Measurements from ENCODE around the gene SPATS2L.
A peak's percentile ranks its signal among the peaks of the same experiment; 100 is the strongest.

SPATS2L gene

GRCh38 chr2:200306196-200306930, at the start of gene SPATS2L:
Gene SPATS2L, plus strand, starts transcription at chr2:200306693. Its CDS starts 82,552 bp downstream, at chr2:200389245.
- DNase-seq: peak; percentile 65

GRCh38 chr2:200257570-200257969, 48.9 kb upstream of the SPATS2L start:
- DNase-seq: no peak

DNA sequence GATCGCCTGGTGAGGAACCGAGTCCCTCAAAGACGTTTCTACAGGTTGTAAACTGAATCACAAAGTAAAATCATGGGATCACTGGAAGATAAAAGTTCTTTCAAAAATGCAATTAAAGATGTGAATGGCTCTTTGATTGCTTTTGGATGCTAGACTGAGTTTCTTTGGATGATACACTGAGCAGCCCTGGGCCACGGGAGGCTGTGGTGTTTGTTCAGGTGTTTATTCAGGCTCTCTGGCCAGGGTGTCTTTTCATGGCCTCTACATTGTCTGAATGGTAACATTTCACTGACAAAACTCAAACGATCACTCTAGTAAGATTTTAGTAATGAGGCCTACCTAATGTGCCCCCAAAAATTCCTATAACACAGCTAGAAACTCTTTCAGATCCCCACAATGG, 48.4 kb upstream of the SPATS2L start:
- DNase-seq: no peak

DNA sequence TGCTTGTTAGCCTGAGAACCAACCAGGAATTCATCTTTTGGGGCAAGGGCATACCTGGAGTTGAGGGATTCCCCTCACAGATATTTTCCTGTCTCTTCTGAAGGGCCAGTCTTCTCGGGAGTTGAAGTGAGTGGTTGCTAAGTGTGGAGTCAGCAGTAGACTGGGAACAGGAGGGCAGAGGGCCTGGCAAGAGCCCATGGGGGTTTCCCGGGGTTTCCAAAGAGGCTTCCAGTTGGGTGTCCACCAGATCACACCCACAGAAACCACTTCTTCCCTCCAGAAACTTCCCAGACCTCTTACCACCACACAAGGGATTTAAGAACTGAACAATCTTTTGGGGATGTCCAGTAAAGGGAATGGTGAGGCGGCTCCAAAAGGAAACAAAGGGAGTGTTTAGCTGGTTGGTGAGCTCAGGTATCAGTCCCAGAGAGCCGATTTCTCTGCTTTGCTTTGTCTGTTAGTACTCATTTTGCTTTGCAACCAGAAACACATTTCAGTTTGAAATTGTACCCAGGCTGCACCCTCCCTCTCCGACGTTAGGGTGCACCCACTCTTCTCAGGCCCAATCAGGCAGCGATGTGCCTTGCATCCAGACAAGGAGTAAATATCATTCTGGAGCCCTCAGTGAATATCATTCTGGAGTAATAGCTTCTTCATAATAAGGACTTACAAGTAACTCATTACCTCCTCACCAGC, 47.5 kb upstream of the SPATS2L start:
- DNase-seq: no peak

GRCh38 chr2:200259577-200259957, 46.9 kb upstream of the SPATS2L start:
- DNase-seq: no peak

DNA sequence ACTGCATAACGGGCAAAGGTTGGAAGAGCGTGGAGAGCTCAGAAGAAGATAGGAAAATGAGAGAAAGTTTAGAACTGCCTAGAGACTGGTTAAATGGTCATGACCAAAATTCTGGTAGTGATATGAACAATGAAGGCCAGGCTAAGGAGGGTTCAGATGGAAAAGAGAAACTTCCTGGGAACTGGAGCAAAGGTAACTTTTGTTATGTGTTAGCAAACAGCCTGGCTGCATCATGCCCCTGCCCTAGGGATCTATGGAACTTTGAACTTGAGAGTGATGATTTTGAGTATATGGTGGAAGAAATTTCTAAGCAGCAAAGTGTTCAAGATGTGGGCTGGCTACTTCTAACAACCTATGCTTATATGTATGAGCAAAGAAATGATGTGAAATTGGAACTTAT, 44.4 kb upstream of the SPATS2L start:
- DNase-seq: no peak

- no peak for DNase-seq
Observed at GRCh38 chr2:200263279-200263678, 43.2 kb upstream of the SPATS2L start.

- DNase-seq: no peak
Observed at GRCh38 chr2:200264631-200265030, 41.9 kb upstream of the SPATS2L start.

- DNase-seq: no peak
Observed at GRCh38 chr2:200266406-200266805, 40.1 kb upstream of the SPATS2L start.

DNA sequence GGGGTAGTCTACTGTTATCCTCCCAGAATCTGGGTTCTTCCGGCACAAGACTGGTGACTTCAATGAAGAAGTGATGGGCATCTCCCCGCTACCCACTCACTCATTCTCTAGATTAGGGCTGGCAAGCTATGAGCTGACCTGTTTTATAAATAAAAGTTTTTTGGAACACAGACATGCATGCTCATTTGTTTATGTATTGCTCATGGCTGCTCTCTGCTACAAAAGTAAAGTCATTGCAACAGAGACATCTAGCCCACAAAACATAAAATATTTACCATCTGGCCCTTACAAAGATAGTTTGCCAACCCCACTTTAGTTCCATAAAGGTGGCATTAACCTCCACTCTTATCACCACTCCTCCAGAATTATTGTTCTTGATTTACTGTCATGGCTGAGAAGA, 39.1 kb upstream of the SPATS2L start:
- no peak for DNase-seq

- no peak for DNase-seq
Observed at GRCh38 chr2:200270732-200271131, 35.8 kb upstream of the SPATS2L start.

- DNase-seq: no peak
Observed at GRCh38 chr2:200272320-200272719, 34.2 kb upstream of the SPATS2L start.

GRCh38 chr2:200274116-200275075, 32.1 kb upstream of the SPATS2L start:
- DNase-seq: no peak

- DNase-seq: no peak
Observed at GRCh38 chr2:200275295-200276013, 31.0 kb upstream of the SPATS2L start.

DNA sequence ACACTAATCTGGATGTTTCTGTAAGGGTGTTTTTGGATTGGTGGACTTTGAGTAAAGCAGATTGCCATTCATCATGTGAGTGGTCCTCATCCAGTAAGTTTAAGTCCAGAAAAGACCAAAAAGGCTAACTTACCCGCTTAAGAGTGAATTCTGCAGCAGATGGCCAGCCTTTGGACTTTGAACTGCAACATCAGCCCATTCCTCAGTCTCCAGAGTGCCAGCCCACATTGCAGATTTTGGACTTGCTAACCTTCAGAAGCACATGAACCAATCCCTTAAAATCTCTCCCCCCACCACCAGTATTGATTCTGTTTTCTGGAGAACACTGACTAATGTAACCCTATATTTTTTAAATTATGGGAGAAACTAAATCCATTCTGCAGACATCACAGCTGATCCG, 30.0 kb upstream of the SPATS2L start:
- no peak for DNase-seq

DNA sequence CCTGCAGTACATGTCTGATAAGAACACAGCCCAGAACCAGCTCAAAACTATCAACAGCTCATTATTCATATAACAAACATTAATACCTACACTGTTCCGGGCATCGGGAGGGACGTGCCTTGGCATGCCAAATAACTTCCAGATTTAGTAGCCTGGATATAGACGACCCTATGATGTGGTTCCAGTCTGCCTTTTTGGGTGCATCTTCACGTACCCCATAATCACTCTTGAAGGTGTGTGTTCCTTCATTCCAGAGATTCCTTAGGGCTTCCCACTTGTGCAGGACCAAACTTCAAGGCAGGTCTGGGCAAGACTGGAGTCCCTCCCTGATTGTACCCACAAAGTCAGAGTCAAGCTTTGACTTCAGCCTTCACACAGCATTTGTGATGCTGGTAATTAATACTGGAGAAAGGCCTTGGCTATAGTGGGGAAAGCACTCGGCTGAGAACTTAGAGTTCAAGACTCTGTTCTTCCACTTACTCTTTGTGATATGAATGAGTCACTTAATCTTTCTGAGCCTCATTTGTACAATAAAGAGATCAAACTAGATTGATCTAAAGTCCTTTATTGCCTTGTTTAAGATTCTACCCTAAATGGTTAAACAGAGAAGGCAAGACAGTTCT, 27.7 kb upstream of the SPATS2L start:
- no peak for DNase-seq

DNA sequence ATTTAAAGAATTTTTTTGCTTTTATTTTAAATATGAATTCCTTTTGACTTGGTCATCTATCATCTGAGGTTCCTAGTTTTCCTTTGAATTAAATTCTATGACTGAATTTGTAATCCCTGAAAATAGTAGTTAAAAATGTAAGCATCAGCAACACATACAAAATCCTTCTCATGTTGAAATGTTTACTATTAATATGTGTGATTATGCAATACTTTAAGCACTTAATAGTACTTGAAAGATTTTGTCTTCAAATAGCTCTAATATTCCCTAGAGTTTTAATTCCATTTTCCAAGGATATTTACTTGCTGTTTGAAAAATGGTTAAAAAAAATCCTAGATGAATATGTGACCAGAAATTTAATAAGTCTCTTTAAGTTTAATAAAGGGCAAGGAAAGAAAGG, 26.6 kb upstream of the SPATS2L start:
- DNase-seq: no peak

GRCh38 chr2:200286578-200286977, 19.9 kb upstream of the SPATS2L start:
- no peak for DNase-seq

DNA sequence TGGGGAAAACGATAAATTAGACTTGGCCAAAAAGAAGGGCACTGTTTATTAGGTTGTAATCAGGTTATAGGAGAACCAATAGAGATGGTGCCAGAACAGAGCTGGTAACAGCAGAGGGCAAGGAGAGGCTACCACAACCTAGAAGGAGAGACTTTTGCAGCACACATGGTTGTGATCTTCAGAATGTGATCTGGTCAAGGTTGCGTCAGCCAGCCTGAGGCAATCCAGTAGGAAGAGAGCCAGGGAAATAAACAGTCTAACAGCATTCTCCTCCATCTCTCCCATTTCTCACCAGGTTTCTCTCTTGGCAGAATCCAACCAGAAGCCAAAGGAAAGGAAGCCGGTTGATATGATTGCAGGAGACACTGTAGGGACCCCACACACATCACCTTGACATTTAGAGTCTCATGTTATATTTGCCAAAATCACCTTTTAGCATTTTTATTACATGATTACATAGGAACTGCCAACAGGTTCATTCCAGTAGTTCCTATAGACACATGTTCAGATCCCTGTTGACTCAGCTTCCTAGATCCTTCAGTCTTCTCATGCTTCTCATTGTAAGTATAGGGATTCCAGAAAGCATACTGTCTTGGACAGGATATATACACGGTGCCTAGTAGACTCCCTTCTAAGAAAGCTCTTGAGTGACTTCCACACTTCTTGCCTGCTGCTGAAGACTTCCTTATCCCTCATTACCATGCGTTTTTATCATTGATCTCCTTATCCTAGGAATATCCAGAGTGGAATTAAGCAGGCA, 17.6 kb upstream of the SPATS2L start:
- DNase-seq: no peak

DNA sequence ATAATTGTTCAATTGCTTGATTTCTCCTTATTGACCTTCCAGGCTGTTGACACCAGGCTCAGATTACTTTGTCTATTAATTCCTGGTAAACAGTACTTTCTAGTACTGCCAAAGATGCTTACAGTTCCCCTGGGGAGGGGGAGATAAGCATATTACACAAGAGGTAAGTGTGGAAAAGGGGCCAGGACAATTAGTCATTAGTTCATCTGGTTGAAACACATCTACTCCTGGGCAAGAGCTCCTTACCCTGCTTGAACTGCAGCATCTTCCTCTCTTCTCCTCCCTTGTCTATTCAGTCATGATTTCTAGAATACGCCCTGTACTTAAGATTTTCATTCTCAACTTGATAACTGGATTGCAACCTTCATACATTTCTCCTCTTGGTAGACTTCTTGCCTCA, 10.4 kb upstream of the SPATS2L start:
- no peak for DNase-seq

DNA sequence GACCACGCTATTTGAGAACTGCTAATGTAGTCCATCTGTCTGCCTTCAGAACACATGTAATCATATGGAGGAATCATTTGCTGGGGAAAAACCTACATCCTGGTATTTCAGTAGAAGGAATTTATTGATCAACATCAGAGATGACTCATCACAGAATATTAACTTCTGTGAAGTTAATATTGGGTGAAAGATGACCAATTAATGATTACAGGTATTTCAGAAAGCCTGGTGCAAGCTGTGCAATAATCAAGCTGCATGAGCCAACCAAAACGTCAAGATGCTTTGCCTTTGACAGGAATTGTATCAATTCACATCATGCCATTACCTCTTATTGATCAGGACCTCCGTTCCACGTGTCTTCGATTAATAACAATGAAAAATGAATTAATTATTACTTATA, 9.4 kb upstream of the SPATS2L start:
- no peak for DNase-seq

DNA sequence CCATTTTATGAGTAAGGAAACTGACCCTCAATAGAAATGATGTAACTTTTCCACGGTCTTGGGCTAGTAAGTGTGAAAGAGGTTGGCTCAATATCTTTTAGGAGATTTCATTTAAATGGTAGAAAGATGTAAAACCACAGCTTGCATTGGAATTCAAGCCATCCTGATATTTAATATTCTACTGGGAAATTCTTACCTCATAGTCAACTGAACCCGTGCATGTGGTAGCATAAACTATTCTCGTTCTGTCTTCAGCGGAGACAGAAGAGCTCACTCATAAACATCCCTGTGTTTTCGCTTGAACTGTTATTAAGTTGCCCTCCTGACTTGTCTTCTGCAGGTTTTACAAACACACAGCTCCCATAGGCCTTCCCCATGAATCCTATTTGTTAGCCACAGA, 8.5 kb upstream of the SPATS2L start:
- no peak for DNase-seq

Data from stimulated activated CD4-positive, alpha-beta T cell treated with anti-CD3 and anti-CD28 coated beads, Interleukin-1b, Interleukin-23, amount 100 ng/mL, for 48 hours (primary cell).